ENCODE data around the gene MFRP.
A peak's percentile ranks its signal among the peaks of the same experiment; 100 is the strongest.
"Not testable (repeated sequence)": the region's sequence is repeated elsewhere in the genome, so short reads cannot be mapped to it uniquely, and the experiment has no call there.

MFRP gene

GRCh38 chr11:119346605-119347004 is at the start of gene MFRP:
MFRP (minus strand) TSS chr11:119346705; CDS start chr11:119346513, 192 bp downstream.
- DNase-seq (ENCODE audit: low read depth in 2 of 2), result no peak

GRCh38 chr11:119391275-119391674 is 44.8 kb upstream of the MFRP start:
- DNase-seq (ENCODE audit: low read depth in 2 of 2), result no peak

GRCh38 chr11:119389611-119390254 is 43.2 kb upstream of the MFRP start:
- DNase-seq (ENCODE audit: low read depth in 2 of 2), result no peak

GRCh38 chr11:119388103-119388502 is 41.6 kb upstream of the MFRP start:
- no peak for DNase-seq (ENCODE audit: low read depth in 2 of 2)

- no peak for DNase-seq (ENCODE audit: low read depth in 2 of 2)
Measured at GRCh38 chr11:119384332-119384731, 37.8 kb upstream of the MFRP start.

GRCh38 chr11:119382513-119382912 is 36.0 kb upstream of the MFRP start:
- DNase-seq (ENCODE audit: low read depth in 2 of 2), result not testable (repeated sequence)

GRCh38 chr11:119382101-119382500 is 35.6 kb upstream of the MFRP start:
- no peak for DNase-seq (ENCODE audit: low read depth in 2 of 2)

GRCh38 chr11:119381181-119381988 is 34.9 kb upstream of the MFRP start, which contains the start of gene USP2:
USP2 (minus strand) TSS chr11:119381690; CDS start chr11:119373480, 8,210 bp downstream.
- peak; percentile 94 for DNase-seq (ENCODE audit: low read depth in 2 of 2)

- no peak for DNase-seq (ENCODE audit: low read depth in 2 of 2)
Measured at GRCh38 chr11:119380827-119381180, 34.3 kb upstream of the MFRP start.

GRCh38 chr11:119380160-119380826 is 33.8 kb upstream of the MFRP start:
- DNase-seq (ENCODE audit: low read depth in 2 of 2), result no peak

- DNase-seq (ENCODE audit: low read depth in 2 of 2), result no peak
Measured at GRCh38 chr11:119378851-119379465, 32.5 kb upstream of the MFRP start.

GRCh38 chr11:119377961-119378667 is 31.6 kb upstream of the MFRP start:
- no peak for DNase-seq (ENCODE audit: low read depth in 2 of 2)

- DNase-seq (ENCODE audit: low read depth in 2 of 2), result no peak
Measured at GRCh38 chr11:119377112-119377901, 30.8 kb upstream of the MFRP start.

GRCh38 chr11:119376197-119376847 is 29.8 kb upstream of the MFRP start:
- DNase-seq (ENCODE audit: low read depth in 2 of 2), result no peak

GRCh38 chr11:119375337-119376196 is 29.1 kb upstream of the MFRP start:
- no peak for DNase-seq (ENCODE audit: low read depth in 2 of 2)

- DNase-seq (ENCODE audit: low read depth in 2 of 2), result no peak
Measured at GRCh38 chr11:119374632-119375336, 28.3 kb upstream of the MFRP start.

- peak in 1 of 2 donors; percentile 38 for DNase-seq (ENCODE audit: low read depth in 2 of 2)
Measured at GRCh38 chr11:119373921-119374631, 27.6 kb upstream of the MFRP start.

All from activated CD4-positive, alpha-beta T cell treated with anti-CD3 and anti-CD28 coated beads for 24 hours (primary cell).